DMS153 (cell line): Measurements from ENCODE around the gene RELCH.

Source experiments
- DNase-seq: peaks from one replicate; lab custom pipeline; 2025; lab: John Stamatoyannopoulos, UW

The RELCH gene

DNA sequence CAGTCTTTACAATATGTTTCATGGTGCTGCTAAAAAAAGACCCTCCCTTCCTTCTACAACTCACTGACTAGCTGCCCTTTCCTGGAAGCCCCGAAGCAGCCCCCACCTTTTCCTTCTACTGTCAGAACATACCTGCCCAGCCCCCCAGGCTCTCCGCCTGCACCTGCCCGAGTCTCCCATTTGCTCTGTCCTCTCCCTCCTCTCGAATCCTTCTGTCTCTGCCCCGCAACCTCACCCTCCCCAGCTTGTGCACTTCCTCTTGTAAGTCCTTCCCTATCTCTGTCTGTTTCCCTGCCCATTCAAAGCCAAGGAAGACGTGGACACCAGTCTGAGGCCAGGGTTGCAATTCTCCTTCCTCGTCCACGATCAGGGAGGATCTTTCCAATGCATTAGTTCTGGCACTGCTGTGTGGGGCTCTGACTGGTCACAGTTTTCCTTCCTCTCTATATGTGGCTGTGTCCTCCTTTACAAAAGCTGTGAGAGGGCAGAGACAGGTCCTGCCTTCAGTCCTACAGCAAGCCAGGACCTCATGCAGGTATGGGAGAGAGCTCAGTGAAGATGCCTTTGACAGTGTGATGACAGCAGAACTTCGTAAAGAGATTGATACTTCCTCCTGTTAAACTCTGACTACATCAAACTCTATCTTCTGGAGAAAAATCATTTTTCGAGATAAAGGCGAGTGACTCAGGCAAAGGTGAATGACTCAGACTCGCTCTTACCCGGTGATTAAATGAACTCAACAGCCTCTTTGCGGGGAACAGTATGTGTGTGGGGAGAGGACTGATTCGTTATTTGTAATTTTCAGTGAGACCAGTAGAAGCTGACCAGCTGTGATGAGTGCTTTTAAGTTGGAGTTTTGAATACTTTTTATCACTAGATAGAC is 152.3 kb downstream of the RELCH start:
- DNase-seq = no peak

DNA sequence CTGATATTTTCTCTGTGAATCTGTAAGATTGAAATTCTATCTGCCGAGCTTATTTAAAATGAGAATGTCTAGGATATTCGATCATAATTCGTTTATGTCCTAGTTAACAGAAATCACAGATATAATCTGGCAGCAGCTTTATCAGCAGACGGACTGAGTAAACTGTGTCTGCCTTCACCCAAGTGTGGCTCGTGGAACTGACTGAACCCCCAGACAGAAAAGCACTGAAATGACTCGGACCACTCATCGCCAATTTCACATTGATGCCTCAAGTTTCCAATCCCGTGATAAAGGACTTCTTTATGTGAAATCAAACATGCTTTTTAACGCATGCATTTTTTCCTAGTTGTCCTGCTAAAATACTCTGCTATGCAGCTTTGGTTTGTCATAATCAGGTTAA is 153.9 kb downstream of the RELCH start:
- DNase-seq = no peak

DNA sequence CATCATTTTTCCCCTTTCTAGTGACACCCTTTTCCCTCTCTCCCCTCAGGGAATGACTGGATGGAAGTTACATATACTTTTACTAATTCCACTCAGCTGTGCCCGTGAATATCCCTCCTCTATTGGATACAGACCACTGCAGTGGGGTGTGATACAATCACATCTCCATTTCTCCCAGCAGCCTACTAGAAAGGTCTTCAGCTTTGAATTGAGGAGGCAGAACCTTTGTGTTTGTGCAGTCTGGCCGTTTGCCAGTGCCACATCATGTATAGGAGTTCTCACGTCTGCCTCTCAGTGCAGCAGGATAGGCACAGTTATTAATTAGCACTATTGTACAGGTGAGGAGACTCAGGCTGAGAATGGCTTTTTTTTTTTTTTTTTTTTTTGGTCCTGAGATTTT is 154.4 kb downstream of the RELCH start:
- peak; percentile 27 for DNase-seq

DNA sequence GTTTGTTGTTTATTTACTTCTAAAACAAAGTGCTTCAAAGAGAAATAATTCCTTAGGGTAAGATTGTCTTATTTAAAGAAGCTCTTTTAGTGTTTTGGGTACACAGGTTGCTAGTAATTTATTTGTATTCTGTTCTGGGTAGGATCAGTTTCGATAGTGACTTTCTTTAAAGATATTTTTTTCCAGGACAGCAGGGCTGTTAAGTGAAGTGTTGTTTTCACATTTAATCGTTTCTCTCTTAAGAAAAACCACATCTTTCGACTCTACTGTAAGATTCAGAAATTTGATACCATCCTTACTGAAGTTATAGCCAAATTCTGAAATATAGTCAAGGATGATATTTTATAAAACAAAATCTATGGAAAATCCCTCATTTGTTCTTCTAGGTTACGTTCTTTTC is 155.8 kb downstream of the RELCH start:
- DNase-seq = no peak

DNA sequence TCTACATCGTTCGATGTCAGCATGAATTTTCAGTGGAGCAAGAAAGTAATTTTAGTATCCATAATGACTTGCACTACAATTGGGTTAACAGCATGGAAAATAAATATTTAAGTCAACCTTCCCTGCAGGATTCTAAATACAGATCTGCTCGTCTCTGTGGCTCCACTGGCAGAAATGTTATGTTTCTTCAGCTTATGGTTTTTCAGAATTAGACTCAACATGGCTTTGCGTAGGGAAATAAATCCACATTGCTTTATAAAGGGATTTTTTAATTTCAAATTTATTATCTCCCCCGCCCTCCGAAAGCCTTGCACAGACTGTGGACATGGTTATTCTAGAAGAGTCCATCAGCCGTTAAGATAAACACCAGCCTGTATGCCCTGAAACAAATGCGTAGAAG is 156.3 kb downstream of the RELCH start:
- no peak for DNase-seq

DNA sequence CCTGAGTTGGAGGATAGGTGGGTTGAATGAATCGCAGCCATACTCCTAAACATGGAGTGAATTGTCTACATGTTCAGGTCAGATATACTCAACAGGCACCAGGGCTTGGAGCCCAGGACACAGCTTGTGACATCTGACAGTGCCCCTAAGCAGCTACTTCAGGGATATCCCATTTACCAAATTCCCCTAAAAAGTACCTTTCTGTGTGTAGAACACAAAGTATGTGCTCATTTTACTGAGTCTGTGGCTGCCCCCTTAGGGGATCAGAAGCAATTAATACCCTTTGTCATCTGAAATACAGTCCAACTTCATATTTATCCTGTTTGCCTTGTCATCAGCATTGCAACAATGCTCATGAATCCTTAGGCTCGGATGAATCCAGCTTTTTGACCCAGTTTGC is 158.9 kb downstream of the RELCH start:
- no peak for DNase-seq

DNA sequence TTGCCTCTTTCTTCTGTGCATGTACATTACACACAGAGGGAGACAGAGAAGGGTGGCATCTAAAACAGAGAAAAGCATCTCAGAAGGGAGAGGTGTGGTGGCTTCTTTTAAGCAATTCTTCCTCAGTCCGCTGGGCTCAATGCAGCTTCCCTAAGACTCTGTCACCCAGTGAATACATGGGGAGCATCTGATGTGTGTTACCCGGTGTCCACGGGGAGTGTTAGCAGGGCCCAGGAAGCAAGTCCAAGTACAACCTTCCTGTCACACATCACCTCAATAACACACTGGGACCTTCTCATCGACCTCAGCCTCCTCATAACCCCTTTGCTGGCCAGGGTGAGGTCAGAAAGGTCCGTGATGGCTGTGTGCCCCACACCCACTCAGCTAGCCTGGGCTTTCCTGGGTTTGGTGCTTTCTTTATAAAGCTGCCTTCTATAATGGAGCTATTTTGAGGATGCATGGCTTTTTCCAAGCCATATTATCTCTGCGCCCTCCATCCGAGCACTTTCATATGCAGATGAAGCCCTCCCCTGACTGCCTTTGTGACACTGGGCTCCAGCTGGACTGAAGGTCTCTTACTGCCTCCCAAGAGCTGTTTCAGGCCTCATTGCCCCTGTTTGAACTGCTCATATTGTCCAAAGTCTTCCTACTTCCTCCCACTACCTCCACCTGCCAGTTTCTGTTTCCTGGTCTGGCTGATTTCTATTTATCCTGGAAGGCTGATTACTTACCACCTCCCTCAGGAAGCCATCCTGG is 159.5 kb downstream of the RELCH start:
- DNase-seq = peak; percentile 26

DNA sequence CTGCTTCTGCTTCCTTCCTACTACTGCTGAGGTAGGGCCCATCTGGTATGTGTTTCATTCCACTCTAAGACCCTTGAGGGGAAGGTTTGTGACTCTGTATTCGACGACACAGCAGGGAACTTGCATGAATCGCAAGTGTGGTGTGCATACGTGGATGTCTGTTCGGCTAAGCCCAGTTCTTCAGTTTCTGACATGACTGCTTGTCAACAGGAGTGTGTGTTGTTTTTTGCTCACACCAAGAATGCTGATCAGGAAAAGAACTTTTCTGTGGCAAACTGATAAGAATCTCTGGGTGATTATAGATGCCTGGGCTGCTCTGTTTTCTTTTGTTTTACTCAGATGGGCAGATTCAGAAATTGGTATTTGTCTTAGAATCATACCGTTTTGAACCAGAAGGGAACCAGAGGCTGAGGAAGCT is 160.0 kb downstream of the RELCH start:
- no peak for DNase-seq

DNA sequence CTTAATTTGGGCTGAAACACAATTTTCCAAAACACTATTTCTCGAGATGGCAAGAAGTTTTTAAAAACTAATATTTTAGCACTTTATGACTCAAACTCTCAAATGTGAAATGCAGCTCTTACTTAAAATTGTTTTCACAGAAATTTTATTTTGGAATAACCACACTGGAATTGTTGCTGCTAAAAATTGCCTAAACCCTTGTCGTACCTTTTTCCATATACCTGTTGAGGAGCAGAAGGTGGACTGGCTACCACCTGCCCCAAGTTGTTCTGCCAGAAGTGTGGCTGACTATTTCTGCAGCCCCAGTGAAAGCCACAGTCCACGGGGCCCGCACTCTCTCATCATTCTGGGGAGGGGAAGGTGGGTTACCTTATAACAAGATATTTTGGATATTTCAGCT is 161.4 kb downstream of the RELCH start:
- DNase-seq = no peak

DNA sequence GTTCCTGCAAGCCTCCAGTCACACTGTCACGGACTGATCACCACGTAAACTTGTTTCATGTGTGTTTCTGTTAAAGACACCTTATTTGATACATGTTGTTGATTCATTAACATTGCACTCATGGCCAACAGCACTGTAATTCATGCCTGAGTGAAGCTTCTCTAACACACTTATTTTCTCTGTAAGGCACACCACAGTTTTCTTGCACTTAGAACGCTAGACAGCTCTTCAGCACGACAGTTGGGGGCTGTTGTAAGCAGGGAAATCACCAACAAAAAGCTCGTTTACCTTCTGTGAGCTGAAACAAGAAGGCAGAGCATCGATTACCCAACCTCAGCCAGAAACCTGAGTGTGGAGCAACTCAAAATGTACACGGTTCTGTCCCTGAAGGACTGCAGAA is 166.1 kb downstream of the RELCH start:
- DNase-seq = no peak

DNA sequence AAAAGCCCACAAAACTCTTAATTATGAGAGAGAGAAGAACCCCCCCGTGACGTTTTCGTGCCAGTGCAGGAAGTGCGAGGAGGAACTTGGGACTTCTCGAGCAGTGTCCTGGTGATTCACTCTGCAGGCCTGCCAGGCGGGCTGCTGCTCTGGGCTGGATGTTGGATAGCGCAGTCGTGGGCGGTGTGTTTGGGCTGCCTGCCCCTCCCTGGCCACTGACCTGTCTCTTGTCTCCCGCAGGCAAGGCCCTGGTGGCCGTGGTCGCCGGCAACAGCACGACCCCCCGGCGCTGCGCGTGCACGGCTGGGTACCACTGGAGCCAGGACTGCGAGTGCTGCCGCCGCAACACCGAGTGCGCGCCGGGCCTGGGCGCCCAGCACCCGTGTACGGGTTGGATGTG is 167.1 kb downstream of the RELCH start:
- no peak for DNase-seq

DNA sequence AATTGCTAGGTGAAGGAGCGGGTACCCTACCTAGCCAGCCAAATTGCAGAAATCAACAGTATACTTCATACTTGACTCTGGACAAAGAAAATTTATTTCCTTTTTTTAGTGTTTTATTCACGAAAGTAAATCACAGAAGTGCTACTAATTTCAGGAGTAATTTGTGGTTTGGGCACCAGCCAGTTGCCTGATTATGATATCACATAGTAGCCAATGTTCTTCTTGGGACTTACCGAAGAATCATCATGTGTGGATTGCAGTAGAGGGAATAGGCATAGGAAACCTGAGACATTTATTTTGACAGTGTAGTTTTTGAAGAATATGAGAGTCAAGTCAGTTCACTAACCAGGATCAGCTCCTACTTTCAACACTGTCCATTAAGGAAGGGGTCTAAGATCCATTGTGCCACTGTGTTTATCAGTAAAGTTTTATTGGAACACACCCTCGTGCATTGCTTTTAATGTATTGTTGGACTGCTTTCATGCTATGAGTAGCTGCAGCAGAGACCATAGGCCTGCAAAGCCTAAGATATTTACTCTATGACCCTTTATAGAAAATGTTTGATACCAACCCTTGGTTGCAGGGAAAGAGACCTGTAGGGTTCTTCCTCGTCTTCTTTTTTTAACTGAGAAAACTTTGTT is 170.1 kb downstream of the RELCH start:
- DNase-seq = no peak
